ENCODE measurements around the gene CFAP141. TPM values are rescaled to one million over a fixed set of nuclear protein-coding genes. Genes with fewer than 3 reads are reported as not detected.
A peak's percentile ranks its signal among the peaks of the same experiment; 100 is the strongest.

The CFAP141 gene
- polyA plus RNA-seq, 1 of the 3 experiments (the other 2 are of a cell fraction), result not detected

- Histone ChIP-seq H2AFZ (ENCODE audit: low read depth) (peak within 1 kb of the TSS; percentile 33), H3K36me3 (replicated peaks in 1 of 2; ENCODE audit: control insufficient read depth in 1 of 2, insufficient read depth in 2 of 2, low read length in 1 of 2) (peaks cover 40 to 45% of the 10 kb centered on the region in 2 experiments), H3K9me2 (no peaks in the 10 kb centered on the region), H3K79me2 (ENCODE audit: insufficient read depth) (peaks cover 94% of the 10 kb centered on the region), H3K27ac (ENCODE audit: low read depth in 2 of 2, low read length in 1 of 2) (peak within 1 kb of the TSS; percentile 95 to 99), H4K20me1 (ENCODE audit: insufficient read depth) (peaks cover 29% of the 10 kb centered on the region), H3F3A (replicated peaks; ENCODE audit: insufficient read depth) (peaks cover 4% of the 10 kb centered on the region), H3K27me3 (ENCODE audit: insufficient read depth) (no peaks in the 10 kb centered on the region), H3K9ac (peak within 1 kb of the TSS; percentile 97), H3K9me3 (no peaks in the 10 kb centered on the region), H3K4me2 (peak within 1 kb of the TSS; percentile 88), H3K4me1 (ENCODE audit: control insufficient read depth in 1 of 2, insufficient read depth in 2 of 2, low read depth in 1 of 2, low read length in 1 of 2) (peaks cover 16 to 30% of the 10 kb centered on the region in 2 experiments), H3K4me3 (ENCODE audit: low read depth in 2 of 2, low read length in 1 of 2) (peak within 1 kb of the TSS; percentile 84)
- peak; percentile 94 for DNase-seq
- POLR2A ChIA-PET, result interaction anchor here (0.6 to 1.5 kb wide), 9 partner anchors 9 to 493 kb away, joined by 3 to 6 read pairs (median 4); partner anchors contain the start of genes GATAD2B and RPS27
- 1% methylated on average over 62 of the region's 73 CpGs for WGBS (ENCODE audit: low lambda C conversion rate)
- CTCF ChIA-PET, result interaction anchor here (0.8 to 1.5 kb wide), 4 partner anchors 20 to 125 kb away, joined by 3 to 7 read pairs (median 3); partner anchors contain the start of gene HAX1
- TF ChIP-seq FOSL2 (IDR thresholded peaks at IDR 0.05; ENCODE audit: borderline replicate concordance, low read depth) (no peak), GATA2 (CRISPR knock-in tag; IDR thresholded peaks at IDR 0.05) (no peak), YY1 (IDR thresholded peaks at IDR 0.05; ENCODE audit: low read depth) (peak; percentile 96), IRF3 (IDR thresholded peaks at IDR 0.05; ENCODE audit: low read depth, low read length) (no peak), RAD21 (IDR thresholded peaks at IDR 0.05; ENCODE audit: low read length) (no peak), SMC3 (IDR thresholded peaks at IDR 0.05; ENCODE audit: low read depth, low read length) (no peak), GABPA (IDR thresholded peaks at IDR 0.05; ENCODE audit: low read depth) (peak; percentile 77), CHD2 (IDR thresholded peaks at IDR 0.05; ENCODE audit: low read length, partially characterized antibody) (peak; percentile 73), EZH2phosphoT487 (IDR thresholded peaks at IDR 0.05; ENCODE audit: borderline replicate concordance, low read depth) (no peak), NRF1 (IDR thresholded peaks at IDR 0.05; ENCODE audit: low read depth, low read length) (peak; percentile 67), TCF12 (IDR thresholded peaks at IDR 0.05) (peak; percentile 27; the same call in 1 of the 2 replicates), POLR2AphosphoS5 (IDR thresholded peaks at IDR 0.05; ENCODE audit: low read depth, low read length) (peak; percentile 77), MXI1 (IDR thresholded peaks at IDR 0.05; ENCODE audit: low read depth, low read length) (peak; percentile 92)
- TF ChIP-seq, protein P1, sequence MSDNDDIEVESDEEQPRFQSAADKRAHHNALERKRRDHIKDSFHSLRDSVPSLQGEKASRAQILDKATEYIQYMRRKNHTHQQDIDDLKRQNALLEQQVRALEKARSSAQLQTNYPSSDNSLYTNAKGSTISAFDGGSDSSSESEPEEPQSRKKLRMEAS (IDR thresholded peaks at IDR 0.05; ENCODE audit: low read depth), result peak; percentile 99
- TF ChIP-seq, protein P2, sequence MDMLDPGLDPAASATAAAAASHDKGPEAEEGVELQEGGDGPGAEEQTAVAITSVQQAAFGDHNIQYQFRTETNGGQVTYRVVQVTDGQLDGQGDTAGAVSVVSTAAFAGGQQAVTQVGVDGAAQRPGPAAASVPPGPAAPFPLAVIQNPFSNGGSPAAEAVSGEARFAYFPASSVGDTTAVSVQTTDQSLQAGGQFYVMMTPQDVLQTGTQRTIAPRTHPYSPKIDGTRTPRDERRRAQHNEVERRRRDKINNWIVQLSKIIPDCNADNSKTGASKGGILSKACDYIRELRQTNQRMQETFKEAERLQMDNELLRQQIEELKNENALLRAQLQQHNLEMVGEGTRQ (IDR thresholded peaks at IDR 0.05; ENCODE audit: borderline replicate concordance, low read depth, low read length), result peak; percentile 95
- TF ChIP-seq, protein P3, sequence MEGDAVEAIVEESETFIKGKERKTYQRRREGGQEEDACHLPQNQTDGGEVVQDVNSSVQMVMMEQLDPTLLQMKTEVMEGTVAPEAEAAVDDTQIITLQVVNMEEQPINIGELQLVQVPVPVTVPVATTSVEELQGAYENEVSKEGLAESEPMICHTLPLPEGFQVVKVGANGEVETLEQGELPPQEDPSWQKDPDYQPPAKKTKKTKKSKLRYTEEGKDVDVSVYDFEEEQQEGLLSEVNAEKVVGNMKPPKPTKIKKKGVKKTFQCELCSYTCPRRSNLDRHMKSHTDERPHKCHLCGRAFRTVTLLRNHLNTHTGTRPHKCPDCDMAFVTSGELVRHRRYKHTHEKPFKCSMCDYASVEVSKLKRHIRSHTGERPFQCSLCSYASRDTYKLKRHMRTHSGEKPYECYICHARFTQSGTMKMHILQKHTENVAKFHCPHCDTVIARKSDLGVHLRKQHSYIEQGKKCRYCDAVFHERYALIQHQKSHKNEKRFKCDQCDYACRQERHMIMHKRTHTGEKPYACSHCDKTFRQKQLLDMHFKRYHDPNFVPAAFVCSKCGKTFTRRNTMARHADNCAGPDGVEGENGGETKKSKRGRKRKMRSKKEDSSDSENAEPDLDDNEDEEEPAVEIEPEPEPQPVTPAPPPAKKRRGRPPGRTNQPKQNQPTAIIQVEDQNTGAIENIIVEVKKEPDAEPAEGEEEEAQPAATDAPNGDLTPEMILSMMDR (IDR thresholded peaks at IDR 0.05), result no peak
- TF ChIP-seq, protein P4, sequence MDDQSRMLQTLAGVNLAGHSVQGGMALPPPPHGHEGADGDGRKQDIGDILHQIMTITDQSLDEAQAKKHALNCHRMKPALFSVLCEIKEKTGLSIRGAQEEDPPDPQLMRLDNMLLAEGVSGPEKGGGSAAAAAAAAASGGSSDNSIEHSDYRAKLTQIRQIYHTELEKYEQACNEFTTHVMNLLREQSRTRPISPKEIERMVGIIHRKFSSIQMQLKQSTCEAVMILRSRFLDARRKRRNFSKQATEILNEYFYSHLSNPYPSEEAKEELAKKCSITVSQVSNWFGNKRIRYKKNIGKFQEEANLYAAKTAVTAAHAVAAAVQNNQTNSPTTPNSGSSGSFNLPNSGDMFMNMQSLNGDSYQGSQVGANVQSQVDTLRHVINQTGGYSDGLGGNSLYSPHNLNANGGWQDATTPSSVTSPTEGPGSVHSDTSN (IDR thresholded peaks at IDR 0.05), result no peak
- TF ChIP-seq, protein P5, sequence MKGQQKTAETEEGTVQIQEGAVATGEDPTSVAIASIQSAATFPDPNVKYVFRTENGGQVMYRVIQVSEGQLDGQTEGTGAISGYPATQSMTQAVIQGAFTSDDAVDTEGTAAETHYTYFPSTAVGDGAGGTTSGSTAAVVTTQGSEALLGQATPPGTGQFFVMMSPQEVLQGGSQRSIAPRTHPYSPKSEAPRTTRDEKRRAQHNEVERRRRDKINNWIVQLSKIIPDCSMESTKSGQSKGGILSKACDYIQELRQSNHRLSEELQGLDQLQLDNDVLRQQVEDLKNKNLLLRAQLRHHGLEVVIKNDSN (IDR thresholded peaks at IDR 0.05; ENCODE audit: borderline replicate concordance, low read depth), result peak; percentile 97
- TF ChIP-seq, protein P6, sequence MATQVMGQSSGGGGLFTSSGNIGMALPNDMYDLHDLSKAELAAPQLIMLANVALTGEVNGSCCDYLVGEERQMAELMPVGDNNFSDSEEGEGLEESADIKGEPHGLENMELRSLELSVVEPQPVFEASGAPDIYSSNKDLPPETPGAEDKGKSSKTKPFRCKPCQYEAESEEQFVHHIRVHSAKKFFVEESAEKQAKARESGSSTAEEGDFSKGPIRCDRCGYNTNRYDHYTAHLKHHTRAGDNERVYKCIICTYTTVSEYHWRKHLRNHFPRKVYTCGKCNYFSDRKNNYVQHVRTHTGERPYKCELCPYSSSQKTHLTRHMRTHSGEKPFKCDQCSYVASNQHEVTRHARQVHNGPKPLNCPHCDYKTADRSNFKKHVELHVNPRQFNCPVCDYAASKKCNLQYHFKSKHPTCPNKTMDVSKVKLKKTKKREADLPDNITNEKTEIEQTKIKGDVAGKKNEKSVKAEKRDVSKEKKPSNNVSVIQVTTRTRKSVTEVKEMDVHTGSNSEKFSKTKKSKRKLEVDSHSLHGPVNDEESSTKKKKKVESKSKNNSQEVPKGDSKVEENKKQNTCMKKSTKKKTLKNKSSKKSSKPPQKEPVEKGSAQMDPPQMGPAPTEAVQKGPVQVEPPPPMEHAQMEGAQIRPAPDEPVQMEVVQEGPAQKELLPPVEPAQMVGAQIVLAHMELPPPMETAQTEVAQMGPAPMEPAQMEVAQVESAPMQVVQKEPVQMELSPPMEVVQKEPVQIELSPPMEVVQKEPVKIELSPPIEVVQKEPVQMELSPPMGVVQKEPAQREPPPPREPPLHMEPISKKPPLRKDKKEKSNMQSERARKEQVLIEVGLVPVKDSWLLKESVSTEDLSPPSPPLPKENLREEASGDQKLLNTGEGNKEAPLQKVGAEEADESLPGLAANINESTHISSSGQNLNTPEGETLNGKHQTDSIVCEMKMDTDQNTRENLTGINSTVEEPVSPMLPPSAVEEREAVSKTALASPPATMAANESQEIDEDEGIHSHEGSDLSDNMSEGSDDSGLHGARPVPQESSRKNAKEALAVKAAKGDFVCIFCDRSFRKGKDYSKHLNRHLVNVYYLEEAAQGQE (IDR thresholded peaks at IDR 0.05; ENCODE audit: low read depth, low read length), result peak; percentile 41; the same call in 1 of the 2 replicates
These were observed 14.2 kb upstream of the CFAP141 start, which contains the start of gene UBAP2L for GRCh38 chr1:154220071-154220969. Gene UBAP2L, plus strand, starts transcription at chr1:154220955. Its CDS starts 4,169 bp downstream, at chr1:154225124.

Data from SK-N-SH (cell line).